Fibroblast of pulmonary artery (primary cell): ENCODE data around the gene FHOD3.

Experiments
- DNase-seq: peaks from one replicate; pipeline ENCODE4 v3.0.0-alpha.2; 2010; ENCODE audit warnings: low read depth
- H3K4me3 ChIP-seq: replicated peaks from 2 replicates; pipeline ENCODE4 v1.5.1; 2011; ENCODE audit warnings: low read depth, mild to moderate bottlenecking, control low read depth, low read length, moderate library complexity
- CTCF ChIP-seq: IDR thresholded peaks from 2 replicates; pipeline ENCODE4 v1.5.1; 2011; ENCODE audit warnings: mild to moderate bottlenecking, control low read depth, low read length, inconsistent platforms; ENCODE audit errors: missing control alignments

FHOD3 gene

GRCh38 chr18:36745219-36745975 is 447.9 kb downstream of the FHOD3 start:
- no peak overlapping the region for H3K4me3 ChIP-seq
- DNase-seq: no peak
- TF ChIP-seq CTCF: no peak

GRCh38 chr18:36752929-36753865 is 455.7 kb downstream of the FHOD3 start:
- TF ChIP-seq CTCF: peak; percentile 20
- peak; percentile 50 for DNase-seq
- no peak overlapping the region for H3K4me3 ChIP-seq

GRCh38 chr18:36756242-36756641 is 458.7 kb downstream of the FHOD3 start:
- no peak overlapping the region for H3K4me3 ChIP-seq
- no peak for TF ChIP-seq CTCF
- DNase-seq: peak; percentile 13

- DNase-seq: peak; percentile 79
Measured at GRCh38 chr18:36757081-36757480, 459.6 kb downstream of the FHOD3 start.

GRCh38 chr18:36757991-36758390 is 460.5 kb downstream of the FHOD3 start:
- TF ChIP-seq CTCF: no peak
- H3K4me3 ChIP-seq: no peak overlapping the region
- DNase-seq: no peak

More at GRCh38 chr18:36757081-36757480, 459.6 kb downstream of the FHOD3 start:
- TF ChIP-seq CTCF: peak; percentile 68
- no peak overlapping the region for H3K4me3 ChIP-seq

GRCh38 chr18:36758623-36759022 is 461.1 kb downstream of the FHOD3 start:
- no peak overlapping the region for H3K4me3 ChIP-seq
- no peak for DNase-seq
- no peak for TF ChIP-seq CTCF
